ENCODE data around the gene IL33. TPM values are rescaled to one million over a fixed set of nuclear protein-coding genes. Genes with fewer than 3 reads are reported as not detected.

IL33 gene
- total RNA-seq, 2 experiments from 2014 or later: not detected

DNA sequence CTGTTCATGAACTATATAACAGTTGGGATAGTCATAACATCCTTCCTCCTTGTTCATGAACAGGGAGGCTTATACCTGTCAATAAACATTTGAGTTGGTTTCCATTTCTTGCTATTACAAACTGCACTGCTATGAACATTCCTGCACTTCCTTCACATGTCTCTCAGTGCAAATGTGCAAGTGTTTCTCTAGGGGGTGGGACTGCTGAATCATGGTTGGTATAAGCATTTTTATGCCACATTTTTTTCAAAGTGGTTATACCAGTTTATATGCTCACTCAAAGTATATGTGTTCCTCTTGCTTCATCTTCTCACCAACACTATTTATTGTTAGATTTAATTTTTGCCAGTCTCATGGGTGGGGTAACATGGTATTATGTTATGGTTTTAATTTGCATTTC is 86.8 kb downstream of the IL33 start:
- no peak for TF ChIP-seq EZH2phosphoT487 (IDR thresholded peaks at IDR 0.05; ENCODE audit: borderline replicate concordance, low read depth, low read length)
- TF ChIP-seq, protein P1, sequence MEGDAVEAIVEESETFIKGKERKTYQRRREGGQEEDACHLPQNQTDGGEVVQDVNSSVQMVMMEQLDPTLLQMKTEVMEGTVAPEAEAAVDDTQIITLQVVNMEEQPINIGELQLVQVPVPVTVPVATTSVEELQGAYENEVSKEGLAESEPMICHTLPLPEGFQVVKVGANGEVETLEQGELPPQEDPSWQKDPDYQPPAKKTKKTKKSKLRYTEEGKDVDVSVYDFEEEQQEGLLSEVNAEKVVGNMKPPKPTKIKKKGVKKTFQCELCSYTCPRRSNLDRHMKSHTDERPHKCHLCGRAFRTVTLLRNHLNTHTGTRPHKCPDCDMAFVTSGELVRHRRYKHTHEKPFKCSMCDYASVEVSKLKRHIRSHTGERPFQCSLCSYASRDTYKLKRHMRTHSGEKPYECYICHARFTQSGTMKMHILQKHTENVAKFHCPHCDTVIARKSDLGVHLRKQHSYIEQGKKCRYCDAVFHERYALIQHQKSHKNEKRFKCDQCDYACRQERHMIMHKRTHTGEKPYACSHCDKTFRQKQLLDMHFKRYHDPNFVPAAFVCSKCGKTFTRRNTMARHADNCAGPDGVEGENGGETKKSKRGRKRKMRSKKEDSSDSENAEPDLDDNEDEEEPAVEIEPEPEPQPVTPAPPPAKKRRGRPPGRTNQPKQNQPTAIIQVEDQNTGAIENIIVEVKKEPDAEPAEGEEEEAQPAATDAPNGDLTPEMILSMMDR (conservative IDR thresholded peaks at IDR 0.05; ENCODE audit: low read length): no peak
- CTCF ChIA-PET (ENCODE audit: unreplicated experiment): no interaction called here
- BruUV-seq (replicated peaks): no TSS peak

DNA sequence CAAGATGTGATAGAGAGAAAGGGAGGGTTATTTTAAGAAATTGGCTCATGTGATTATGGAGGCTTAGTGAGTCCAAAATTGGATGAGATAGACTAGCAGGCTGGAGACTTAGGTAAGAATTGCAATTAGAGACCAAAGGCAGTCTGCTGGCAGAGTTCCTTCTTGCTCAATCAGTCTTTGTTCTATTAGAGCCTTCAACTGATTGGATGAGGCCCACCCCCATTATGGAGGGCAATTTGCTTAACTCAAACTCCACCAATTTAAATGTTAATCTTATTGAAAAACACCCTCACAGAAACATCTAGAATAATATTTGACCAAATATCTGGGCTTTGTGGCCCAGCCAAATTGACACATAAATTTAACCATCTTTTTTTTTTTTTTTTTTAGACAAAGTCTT is 88.6 kb downstream of the IL33 start:
- ChIA-PET CTCF (ENCODE audit: unreplicated experiment) (no interaction called here), POLR2A (no interaction called here)
- BruUV-seq (replicated peaks): no TSS peak
- Histone ChIP-seq H2AFZ (ENCODE audit: low read length) (no peak overlapping the region), H3K9me3 (ENCODE audit: low read length) (no peaks in the 10 kb centered on the region), H3K27ac (ENCODE audit: low read depth, low read length, poor library complexity, severe bottlenecking) (no peak overlapping the region), H3K4me3 (ENCODE audit: low read depth, low read length, poor library complexity, severe bottlenecking) (no peak overlapping the region), H3K79me2 (ENCODE audit: insufficient read depth, low read depth, low read length) (no peaks in the 10 kb centered on the region), H3K4me2 (ENCODE audit: low read length) (no peak overlapping the region), H4K20me1 (ENCODE audit: insufficient read depth, low read length) (no peaks in the 10 kb centered on the region), H3K9me2 (ENCODE audit: insufficient read depth, low read length) (no peaks in the 10 kb centered on the region), H3K36me3 (ENCODE audit: insufficient read depth, low read length) (no peaks in the 10 kb centered on the region), H3K4me1 (ENCODE audit: insufficient read depth, low read length, poor library complexity, severe bottlenecking) (no peaks in the 10 kb centered on the region)
- DNase-seq (ENCODE audit: low spot score): no peak
- intact Hi-C loops (cut with micrococcal nuclease; ENCODE audit: unreplicated experiment): no loop called here
- TF ChIP-seq, protein P1 (conservative IDR thresholded peaks at IDR 0.05; ENCODE audit: low read length): no peak
- no peak for TF ChIP-seq EZH2phosphoT487 (IDR thresholded peaks at IDR 0.05; ENCODE audit: borderline replicate concordance, low read depth, low read length)

More for the DNA sequence above, 86.8 kb downstream of the IL33 start:
- no peaks in the 10 kb centered on the region for H3K9me2 ChIP-seq (ENCODE audit: insufficient read depth, low read length)
- POLR2A ChIA-PET: no interaction called here
- no peak overlapping the region for H3K4me3 ChIP-seq (ENCODE audit: low read depth, low read length, poor library complexity, severe bottlenecking)
- no peaks in the 10 kb centered on the region for H3K4me1 ChIP-seq (ENCODE audit: insufficient read depth, low read length, poor library complexity, severe bottlenecking)
- intact Hi-C loops (cut with micrococcal nuclease; ENCODE audit: unreplicated experiment): no loop called here
- no peaks in the 10 kb centered on the region for H4K20me1 ChIP-seq (ENCODE audit: insufficient read depth, low read length)
- no peaks in the 10 kb centered on the region for H3K9me3 ChIP-seq (ENCODE audit: low read length)
- no peak overlapping the region for H3K4me2 ChIP-seq (ENCODE audit: low read length)
- H3K79me2 ChIP-seq (ENCODE audit: insufficient read depth, low read depth, low read length): no peaks in the 10 kb centered on the region
- DNase-seq (ENCODE audit: low spot score): no peak
- no peaks in the 10 kb centered on the region for H3K36me3 ChIP-seq (ENCODE audit: insufficient read depth, low read length)
- no peak overlapping the region for H2AFZ ChIP-seq (ENCODE audit: low read length)
- no peak overlapping the region for H3K27ac ChIP-seq (ENCODE audit: low read depth, low read length, poor library complexity, severe bottlenecking)

DNA sequence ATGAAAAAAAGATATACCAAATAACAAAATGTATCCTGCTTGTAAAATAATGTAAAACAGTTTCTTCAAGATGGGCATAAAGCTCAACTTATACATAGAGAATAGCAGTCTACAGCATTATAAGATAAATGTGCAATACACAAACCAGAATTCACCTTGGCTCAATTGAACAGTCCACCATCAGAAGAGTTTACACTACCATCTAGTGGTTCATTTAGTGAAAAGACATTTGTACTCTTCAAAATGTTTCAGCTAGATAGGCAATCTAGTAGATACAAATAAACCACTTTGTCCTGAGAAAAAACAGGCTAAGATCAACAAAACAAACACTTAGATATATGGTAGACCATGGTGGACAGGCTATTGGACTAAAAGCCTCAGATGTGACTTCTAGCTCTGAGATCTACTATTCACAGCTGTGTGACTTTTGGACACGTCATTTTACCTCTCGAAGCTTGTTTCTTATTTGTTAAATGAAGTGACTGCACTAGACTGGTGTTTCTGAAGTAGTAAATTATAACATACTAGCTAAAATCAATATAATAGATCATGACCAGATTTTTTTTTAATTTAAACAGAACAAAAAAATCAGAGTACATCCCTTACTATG is 90.5 kb downstream of the IL33 start:
- Histone ChIP-seq H3K4me2 (ENCODE audit: low read length) (no peak overlapping the region), H2AFZ (ENCODE audit: low read length) (no peak overlapping the region), H3K9me2 (ENCODE audit: insufficient read depth, low read length) (no peaks in the 10 kb centered on the region), H3K36me3 (ENCODE audit: insufficient read depth, low read length) (no peaks in the 10 kb centered on the region), H3K9me3 (ENCODE audit: low read length) (no peaks in the 10 kb centered on the region), H3K4me1 (ENCODE audit: insufficient read depth, low read length, poor library complexity, severe bottlenecking) (no peaks in the 10 kb centered on the region), H3K27ac (ENCODE audit: low read depth, low read length, poor library complexity, severe bottlenecking) (no peak overlapping the region), H4K20me1 (ENCODE audit: insufficient read depth, low read length) (no peaks in the 10 kb centered on the region), H3K79me2 (ENCODE audit: insufficient read depth, low read depth, low read length) (no peaks in the 10 kb centered on the region), H3K4me3 (ENCODE audit: low read depth, low read length, poor library complexity, severe bottlenecking) (no peak overlapping the region)
- DNase-seq (ENCODE audit: low spot score): peak; percentile 50
- ChIA-PET POLR2A (interaction anchor here (0.9 to 1.7 kb wide), 4 partner anchors 19 to 237 kb away, joined by 3 to 6 read pairs (median 4); no protein-coding TSS in a partner anchor), CTCF (ENCODE audit: unreplicated experiment) (interaction anchor here (0.5 to 1.7 kb wide), 3 partner anchors 128 to 420 kb away, joined by 3 to 6 read pairs (median 3); no protein-coding TSS in a partner anchor)
- no TSS peak for BruUV-seq (replicated peaks)
- TF ChIP-seq, protein P1 (conservative IDR thresholded peaks at IDR 0.05; ENCODE audit: low read length): peak; percentile 79
- no peak for TF ChIP-seq EZH2phosphoT487 (IDR thresholded peaks at IDR 0.05; ENCODE audit: borderline replicate concordance, low read depth, low read length)
- intact Hi-C loops (cut with micrococcal nuclease; ENCODE audit: unreplicated experiment): loop anchor here (1.0 to 2.0 kb wide), 2 partner anchors 251 to 419 kb away; no protein-coding TSS in a partner anchor
